ENCODE data around the gene SHKBP1. TPM values are rescaled to one million over a fixed set of nuclear protein-coding genes. Genes with fewer than 3 reads are reported as not detected.
A peak's percentile ranks its signal among the peaks of the same experiment; 100 is the strongest.

SHKBP1 gene
- total and polyA plus RNA-seq, 9 of the 15 experiments (the other 6 are each of a cell fraction or from before 2014, with no cell fraction given), result 1.2 to 58.1 (median 22.3) TPM

DNA sequence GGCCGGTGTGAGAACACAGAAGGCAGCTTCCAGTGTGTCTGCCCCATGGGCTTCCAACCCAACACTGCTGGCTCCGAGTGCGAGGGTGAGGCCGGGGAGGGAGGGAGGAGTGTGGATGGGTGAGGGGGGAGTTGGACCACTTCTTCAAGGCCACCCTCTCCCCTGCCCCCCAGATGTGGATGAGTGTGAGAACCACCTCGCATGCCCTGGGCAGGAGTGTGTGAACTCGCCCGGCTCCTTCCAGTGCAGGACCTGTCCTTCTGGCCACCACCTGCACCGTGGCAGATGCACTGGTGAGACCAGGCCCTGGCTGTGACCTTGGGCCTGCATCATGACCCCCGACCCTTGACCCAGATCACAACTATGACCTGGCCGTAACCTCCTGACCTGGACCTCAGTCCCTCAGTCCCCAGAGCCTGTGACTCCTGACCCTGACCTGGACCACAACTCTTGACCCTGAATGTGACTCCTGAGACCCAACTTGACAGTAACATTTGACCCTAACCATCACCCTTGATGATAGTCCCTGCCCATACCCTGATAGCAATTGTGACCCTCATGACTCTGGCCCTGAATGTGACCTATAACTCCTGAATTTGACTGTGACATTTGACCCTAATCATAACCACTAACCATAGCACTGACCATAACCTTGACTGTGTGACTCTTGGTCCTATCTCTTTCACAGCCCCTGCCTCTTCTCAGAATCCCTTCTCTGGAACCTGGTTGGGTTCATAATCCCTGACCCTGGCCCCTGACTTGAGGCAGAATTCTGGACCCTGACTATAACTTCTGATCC is 35.4 kb downstream of the SHKBP1 start (continued):
- TF ChIP-seq RBM22 (IDR thresholded peaks at IDR 0.05; ENCODE audit: low read depth, low read length, poor library complexity, severe bottlenecking) (peak; percentile 39), ZNF699 (CRISPR knock-in tag; IDR thresholded peaks at IDR 0.05; ENCODE audit: insufficient replicate concordance) (no peak), FOXA1 (IDR thresholded peaks at IDR 0.05; ENCODE audit: borderline replicate concordance) (no peak), HDAC3 (IDR thresholded peaks at IDR 0.05; ENCODE audit: borderline replicate concordance, partially characterized antibody) (no peak), NR2C2 (CRISPR knock-in tag; IDR thresholded peaks at IDR 0.05) (peak; percentile 90), NR2C2 (tag; IDR thresholded peaks at IDR 0.05) (peak; percentile 78; the same call in 1 of the 2 replicates), NCOA1 (IDR thresholded peaks at IDR 0.05; ENCODE audit: low read depth) (no peak), ESRRA (IDR thresholded peaks at IDR 0.05; ENCODE audit: borderline replicate concordance, low read depth) (peak; percentile 73)

Data from K562 (cell line).